Breast epithelium (tissue), 3 donors: ENCODE measurements around the gene KCNN3.

ENCODE experiments used
- CTCF ChIP-seq, 3 donors: fragments of 450-650 bp; IDR thresholded peaks; one replicate each; pipeline ENCODE4 v1.5.1; 2016 to 2017; ENCODE audit warnings: antibody characterized with exemption in 3 of 3, mild to moderate bottlenecking in 3 of 3, moderate library complexity in 3 of 3
- POLR2AphosphoS5 ChIP-seq, 3 donors: sonication (generic); formaldehyde crosslinking; IDR thresholded peaks; one replicate each; pipeline ENCODE4 v1.6.1; 2017; ENCODE audit warnings: antibody characterized with exemption in 3 of 3

GRCh38 chr1:154788110-154788870 is 81.8 kb downstream of the KCNN3 start:
- no peak for TF ChIP-seq CTCF (IDR thresholded peaks at IDR 0.05)
- TF ChIP-seq POLR2AphosphoS5 (IDR thresholded peaks at IDR 0.05) = no peak
